HG03159 (cell line): ENCODE measurements around the gene SATB2.

Experiments
- ATAC-seq: cut with Tn5 transposase; IDR thresholded peaks from one replicate; pipeline ENCODE4 v1.9.1; 2021; ENCODE audit warnings: mild to moderate bottlenecking, moderate library complexity; ENCODE audit not compliant: unreplicated experiment

SATB2 gene

DNA sequence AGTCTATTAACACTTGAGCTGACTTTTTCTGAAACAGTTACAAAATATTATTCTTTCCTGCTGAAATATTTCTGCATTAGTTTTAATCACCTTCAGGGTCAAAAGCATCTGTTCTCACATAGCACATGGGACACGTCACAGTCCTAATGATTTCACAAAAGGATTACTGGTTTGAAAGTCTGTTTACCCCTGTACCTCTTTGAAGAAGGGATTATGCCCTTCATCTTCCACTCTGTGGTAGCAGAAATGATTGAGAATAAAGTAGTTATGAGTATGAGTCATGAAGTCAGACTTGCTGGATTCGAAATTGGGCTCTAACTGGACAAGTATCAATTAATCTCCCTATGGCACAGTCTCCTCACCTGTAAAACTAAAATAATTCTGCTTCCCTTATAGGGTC lies 121.2 kb downstream of the SATB2 start:
- no peak for ATAC-seq

DNA sequence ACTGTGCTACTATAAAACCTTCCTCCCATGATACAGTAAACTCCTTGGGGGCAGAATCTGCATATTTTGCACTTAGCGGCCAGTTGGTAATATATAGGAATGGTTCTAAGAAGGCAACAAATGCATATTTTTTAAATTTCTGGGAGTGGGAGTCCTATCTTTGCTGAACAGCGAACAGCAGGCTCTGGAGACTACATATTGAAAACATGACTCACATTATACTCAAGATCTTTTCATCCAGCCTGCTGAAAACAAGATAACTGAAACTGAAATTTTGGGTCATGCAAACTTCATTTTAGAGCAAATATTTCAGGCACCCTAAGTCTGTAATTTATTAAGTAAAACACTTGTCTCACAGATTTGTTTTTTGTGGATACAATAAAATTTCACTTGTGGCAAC lies 122.2 kb downstream of the SATB2 start:
- ATAC-seq, result no peak

DNA sequence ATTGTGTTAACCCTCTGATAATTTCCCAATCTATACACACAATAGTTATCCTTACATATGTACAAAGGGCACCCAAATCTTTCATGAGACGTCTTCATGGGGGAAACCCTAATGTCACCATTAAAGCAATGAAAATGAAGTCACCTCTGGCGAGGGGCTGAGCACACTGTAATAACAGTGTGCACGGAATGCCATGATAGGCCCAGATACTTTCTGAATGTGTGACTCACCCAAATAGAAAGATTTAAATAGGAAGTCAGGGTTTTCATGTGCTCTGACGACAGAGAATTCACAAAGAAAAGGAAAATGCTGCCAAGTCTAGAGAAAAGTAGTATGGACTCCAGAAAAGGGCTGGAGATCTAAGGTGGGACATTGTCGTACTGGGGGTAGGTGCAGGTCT lies 128.3 kb downstream of the SATB2 start:
- ATAC-seq, result no peak

DNA sequence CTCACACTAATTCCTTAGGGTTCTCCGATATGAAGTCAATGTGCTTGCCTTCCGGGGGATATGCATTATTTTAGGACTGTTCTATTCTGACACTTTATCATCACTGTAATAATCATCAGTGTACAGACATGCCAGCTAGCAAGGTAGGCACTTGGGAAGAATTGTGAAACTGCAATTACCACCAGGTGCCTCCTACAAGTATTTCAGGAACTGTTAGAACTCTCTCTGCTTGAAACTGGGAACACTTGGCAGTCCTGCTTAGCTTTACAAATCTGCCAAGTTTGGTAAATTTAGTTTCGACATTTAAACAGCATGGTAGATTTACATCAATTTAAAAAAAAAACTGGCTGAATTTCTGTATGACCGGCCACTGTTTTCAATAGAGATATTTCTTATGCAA lies 128.7 kb downstream of the SATB2 start:
- ATAC-seq, result no peak

DNA sequence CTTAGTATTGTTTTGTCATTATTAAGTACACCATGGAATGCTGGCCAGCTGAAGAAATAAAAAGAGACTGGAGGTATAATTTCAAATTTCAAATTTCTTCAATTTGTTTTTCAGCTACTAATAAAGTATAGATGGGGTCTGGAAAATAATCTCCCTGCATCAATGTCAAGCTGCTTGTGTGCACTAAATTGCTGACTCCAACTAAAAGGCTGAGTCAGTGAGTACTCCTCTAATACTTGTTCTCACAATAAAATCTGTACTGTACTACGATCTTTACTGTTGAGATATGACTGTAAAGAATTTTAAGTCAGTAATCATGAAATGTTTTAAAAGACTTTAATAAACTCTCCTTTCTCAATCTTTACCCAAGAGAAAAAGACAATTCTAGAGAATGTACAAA lies 131.9 kb downstream of the SATB2 start:
- no peak for ATAC-seq

DNA sequence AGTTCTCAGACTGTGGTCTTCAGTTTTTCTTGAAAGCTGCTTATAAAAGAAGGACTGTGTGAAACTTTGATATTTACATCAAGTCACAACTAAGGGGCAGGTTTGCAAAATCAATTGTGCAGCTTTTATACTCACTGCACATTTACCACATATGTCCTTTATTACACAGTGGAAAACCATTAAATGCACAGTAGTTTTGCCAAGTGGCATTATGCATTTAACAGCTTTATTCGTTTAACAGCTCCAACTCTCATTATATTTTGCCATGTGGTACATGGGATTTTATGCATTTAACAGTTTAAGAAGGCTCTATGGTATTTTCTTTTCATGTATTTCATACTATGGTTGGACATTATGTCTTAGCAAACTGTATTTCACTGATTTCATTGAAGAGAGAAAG lies 135.6 kb downstream of the SATB2 start:
- no peak for ATAC-seq

DNA sequence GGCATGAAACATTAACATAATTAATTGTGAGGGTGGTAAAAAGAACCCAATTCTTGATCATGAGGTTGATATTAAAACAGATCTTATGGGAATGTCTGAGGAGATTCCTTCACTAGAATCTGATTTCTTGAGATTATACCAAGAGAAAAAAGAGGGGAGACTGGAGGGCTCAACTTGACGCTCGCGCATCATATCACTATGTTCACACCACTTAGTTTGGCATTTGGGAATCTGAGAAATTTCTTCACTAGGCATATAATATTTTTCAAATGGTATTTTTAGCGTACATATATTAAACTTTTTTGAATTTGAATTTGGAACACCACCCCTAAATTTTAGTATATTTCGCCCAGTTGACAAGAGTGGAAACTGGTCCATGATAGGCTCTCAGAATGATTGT lies 140.1 kb downstream of the SATB2 start:
- no peak for ATAC-seq

DNA sequence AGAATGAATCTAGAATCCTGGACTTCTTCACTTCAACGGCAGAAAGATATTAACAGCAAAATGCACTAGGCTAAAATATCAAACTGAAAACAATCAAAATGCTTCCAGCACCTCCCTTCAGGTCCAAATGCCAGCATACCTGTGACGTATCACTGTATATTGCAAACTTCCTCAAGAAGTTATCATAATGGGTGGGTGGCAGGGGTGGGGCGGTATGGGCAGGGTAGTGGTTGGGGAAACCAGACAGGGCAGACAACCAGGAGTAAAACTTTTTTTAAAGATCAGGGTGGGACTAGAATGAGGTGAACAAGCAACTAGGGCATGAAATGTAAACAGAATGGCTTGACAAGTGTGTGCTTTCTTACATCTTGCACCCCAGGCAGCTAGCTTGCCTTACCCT lies 140.9 kb downstream of the SATB2 start:
- ATAC-seq, result no peak

DNA sequence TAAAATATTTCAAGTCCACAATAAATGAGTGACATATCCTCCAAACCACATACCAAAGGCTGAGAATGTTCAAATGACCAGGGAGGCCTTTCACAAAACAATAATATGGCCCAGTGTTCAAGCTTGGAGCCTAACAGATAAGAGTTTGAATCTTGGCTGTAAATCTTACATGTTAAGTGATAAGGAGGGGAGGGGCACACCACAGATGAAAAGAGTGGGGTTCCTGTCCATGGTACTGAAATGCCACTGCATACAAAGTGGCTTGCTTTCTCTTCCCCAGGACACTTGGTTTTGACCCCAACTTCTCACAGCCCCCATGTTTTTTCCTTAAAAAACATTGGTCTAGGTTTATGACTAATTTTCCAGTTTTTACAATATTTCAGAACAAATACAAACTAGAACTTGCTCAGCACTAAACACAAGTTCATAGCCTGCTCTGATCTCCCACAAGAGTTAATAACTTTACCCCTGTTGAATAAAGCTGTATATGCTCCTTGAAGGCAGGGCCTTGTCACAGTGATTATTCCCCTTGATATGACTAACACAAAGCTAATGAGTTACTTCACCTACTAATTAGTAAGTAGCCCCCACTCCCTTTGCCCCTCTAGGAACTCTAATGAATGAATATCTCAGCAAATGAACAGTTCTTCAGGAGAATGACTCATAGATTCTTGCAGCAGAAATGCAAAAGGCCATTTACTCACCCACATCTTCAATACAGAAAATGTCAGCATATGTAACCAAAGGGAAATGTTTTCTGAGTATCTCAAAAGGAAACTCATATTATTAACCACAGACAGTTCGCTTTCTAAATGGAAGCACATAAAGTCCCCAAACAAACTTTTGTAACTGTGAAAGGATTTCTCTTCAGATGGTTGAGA lies 142.2 kb downstream of the SATB2 start:
- ATAC-seq, result no peak

DNA sequence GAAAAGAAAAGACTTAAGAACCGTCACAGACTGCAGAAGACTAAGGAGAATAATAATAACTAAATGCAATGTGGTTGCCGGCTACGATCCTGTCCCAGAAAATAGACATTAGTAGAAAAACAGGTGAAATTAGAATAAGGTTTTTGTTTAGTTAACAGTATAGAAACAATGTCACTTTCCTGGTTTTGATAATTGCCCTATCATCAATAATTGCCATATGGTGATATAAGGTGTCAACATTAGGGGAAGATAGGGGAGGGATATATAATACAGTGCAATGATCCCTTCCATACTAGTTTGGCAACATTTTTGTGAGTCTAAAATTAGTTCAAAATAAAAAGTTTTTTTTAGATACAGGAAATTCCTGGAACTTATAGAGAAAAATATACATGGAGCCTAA lies 144.8 kb downstream of the SATB2 start:
- ATAC-seq, result no peak

DNA sequence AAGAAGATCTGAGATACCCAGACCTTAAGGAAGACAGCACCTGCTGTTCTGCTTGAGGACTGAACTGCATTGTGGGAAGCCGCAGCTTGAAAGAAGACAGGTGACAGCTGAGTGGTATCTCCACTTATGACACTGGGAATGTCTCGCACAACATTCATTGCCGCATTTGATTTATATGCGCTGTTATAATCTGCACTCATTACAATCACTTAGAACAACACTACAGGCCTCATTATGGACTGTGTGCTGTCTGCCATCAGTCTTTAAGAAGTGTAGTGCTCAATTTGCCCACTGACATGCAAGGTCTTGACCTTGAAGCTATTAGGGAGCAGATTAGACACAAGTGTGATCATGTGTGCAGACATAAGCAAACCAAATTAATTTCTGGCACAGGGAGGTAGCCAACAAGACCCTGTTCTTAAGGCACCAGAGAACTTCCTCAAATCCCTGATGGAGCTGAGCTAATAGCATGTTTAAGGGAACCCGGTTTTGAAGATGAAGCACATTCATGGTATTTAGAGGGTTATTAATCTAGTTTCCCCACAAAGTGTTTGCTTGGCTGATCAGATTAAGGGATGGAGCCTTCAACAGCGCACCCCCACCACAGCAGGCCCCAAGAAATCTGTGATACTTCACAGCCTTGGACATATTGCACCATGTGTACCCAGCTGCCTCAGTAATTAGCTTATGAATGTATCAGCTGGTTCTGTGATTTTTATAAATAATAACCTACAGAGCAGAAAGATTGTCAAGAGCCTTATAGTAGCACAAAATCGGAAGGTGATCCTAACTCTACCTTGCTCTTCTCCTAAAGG lies 146.8 kb downstream of the SATB2 start:
- no peak for ATAC-seq

DNA sequence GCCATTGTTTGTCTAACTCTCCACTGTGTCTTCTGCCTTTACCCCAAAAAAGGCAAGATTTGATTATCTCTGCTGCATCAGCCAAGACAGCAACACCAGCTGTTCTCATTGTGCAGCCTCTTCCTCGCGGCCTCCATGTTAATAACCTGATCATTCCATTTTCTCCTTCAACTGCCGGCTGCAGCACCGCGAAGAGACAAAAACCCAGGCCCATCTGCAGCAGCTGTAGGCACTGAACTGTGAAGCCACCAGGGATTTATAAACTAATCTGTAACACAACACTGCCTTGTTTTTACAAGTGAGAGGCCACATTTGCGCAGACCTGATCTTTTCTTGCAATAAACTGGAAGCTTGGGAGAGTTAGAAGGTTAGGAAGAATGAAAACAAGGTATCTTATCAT lies 147.8 kb downstream of the SATB2 start:
- ATAC-seq, result no peak

DNA sequence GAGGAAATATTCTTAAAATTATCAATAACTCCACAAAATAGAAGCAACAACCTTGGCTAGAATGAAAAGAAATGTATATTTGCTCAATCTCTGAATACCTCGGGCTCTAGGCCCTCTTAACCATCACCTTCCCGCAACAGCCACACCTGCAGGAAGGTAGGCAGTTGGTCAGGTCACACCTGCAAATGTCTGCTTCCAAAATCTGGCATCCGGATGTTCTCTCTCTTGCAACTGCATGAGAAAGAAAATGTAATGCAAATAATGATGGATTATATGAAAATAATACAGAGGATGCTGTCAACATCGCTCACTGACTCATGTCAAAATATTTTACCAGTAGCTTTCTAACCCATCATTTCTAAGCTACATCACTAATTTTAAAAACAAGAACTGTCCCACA lies 148.3 kb downstream of the SATB2 start:
- no peak for ATAC-seq

DNA sequence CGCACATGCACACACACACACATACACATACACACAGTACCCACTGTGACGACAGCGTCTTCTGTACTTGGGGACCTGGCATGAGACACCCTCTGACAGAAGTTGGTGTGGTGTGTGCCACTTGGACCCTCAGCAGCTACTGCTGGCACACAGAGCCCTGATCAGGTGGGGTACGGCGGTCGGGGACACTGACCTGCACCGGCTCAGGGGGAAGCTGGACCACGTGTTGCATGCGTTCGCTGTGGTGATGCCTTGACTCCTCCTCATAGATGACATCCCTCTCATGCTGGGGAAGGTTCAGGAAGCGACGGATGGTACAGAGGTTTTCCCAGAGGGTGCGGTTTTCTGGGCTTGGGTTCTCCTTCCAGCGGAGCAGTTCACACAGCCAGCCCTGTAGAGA lies 149.2 kb downstream of the SATB2 start:
- no peak for ATAC-seq

DNA sequence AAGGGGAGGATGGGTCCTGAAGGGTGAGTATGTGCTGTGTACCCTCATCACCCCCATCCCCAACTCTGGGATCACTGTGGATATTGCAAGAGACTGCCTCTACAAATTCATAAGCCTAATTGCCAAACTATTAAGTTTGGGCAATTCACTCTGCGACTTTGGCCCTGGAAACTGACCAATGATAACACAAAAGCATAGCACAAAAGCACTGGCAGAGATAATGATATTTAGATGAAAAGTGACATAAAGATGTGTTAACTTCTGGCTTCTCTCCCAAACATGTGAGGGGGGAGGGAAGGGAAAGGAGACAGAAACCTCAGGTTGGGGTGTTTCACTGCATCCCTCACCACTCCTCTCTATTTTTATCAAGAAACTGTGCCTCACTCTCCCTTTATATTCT lies 150.3 kb downstream of the SATB2 start:
- no peak for ATAC-seq

DNA sequence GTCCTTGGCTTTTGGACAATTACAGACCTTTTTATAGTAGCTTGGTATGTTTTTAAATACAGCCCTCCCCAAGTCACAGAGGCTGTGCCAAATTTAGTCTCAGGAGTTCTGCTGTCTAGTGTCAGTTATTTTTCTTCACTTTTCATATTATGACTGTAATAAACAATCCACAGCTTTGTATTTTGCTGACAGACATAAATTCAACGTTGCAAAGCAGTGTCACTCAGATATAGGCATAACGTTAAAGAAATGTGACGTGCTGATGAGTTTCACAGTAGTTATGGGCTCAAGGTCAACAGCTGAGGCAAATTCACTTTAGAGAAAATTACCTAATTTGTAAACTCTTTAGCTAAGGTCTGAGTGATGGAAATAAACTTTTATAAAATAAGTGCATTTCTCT lies 151.6 kb downstream of the SATB2 start:
- ATAC-seq, result no peak

DNA sequence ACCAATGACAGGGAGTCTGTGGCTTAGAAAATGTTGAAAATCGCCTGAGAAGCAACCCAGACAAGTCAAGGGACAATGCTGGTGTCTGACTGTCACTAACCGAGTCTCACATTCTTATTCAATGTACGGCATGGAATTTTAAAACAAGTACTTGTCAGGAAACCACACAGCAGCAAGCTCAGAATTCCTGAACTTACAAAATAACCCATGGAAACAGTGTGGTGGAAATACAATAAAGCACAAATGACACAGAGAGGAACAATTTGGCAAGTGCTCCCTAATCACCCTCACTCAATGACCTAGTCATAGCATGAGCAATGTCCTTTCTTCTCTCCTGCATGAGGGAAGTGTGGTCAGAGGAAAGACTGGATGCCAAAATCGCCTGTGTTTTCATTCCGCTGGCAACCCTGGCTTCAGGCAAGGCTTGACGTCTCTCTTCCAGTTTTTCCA lies 154.0 kb downstream of the SATB2 start:
- ATAC-seq, result no peak

DNA sequence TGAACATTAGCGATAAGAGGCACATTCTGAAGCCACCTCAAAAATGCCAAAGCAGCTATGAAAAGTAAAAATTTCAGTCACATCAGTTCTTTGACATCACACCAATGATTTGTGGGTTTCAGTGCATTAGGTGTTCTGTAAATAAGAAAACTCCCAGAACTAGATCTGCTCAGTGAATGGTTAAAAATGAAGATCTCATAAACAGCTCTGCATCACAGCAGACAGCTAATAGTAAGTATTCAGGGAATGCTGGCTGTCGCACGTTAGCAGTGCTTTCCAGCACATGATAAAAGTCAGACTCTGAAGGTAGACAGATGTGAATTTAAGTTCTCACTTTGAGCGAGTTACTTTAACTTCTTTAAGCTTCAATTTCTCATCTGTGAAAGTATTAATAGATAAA lies 154.9 kb downstream of the SATB2 start:
- ATAC-seq, result no peak

DNA sequence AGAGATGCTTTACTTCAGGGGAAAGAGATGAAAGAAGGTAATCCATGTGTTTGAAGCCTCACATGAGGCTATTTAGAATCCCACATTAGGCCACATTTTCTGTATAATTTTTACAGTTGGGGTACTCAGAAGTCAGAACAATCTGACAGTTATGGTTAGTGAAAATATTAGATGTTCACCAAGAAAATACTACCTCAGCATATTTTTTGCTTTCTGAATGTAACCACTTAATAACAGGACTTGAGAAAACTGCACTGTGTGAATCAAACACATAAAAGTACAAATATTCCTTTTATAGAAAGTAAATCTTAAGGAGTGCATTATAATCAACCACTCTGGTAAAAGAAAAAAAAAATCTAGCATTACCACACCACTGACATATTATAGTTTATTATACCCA lies 169.3 kb downstream of the SATB2 start:
- ATAC-seq, result no peak

DNA sequence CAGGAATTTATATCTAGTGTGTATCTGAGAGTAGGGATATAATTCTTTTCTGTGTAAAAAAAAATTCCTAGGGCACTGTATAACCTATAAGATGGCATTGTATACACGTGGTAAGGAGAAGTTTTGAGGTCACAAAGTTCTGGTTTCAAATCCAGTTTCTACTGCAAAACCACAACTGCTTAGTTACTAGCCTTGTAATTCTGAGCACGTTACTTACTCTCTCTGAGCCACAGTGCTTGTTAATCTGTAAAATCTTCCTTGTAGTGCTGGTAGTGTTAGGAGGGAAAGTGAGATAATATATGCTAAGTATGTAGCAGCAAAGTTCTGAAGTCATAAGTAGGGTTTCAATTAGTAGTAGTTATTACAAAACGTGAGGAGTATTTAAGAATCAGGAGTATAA lies 175.4 kb downstream of the SATB2 start:
- no peak for ATAC-seq

DNA sequence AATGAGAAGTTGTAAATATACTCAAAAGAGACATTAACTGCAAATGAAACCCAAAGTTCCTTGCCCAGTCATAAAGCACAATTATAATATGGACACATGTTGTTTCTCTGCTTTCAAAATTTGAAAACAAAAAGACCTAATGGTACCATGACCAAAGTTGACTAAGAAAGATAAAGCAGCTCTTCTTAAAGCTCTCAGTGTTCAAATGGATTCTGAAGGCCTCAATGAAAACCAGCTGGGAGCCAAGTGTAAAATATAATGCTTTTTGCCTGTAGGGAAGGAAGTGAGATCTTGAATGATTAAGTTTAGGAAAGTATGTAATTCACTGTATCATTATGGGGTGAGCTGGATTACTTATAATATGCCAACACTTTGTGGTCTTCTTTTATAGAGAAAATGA lies 178.6 kb downstream of the SATB2 start:
- ATAC-seq, result no peak

DNA sequence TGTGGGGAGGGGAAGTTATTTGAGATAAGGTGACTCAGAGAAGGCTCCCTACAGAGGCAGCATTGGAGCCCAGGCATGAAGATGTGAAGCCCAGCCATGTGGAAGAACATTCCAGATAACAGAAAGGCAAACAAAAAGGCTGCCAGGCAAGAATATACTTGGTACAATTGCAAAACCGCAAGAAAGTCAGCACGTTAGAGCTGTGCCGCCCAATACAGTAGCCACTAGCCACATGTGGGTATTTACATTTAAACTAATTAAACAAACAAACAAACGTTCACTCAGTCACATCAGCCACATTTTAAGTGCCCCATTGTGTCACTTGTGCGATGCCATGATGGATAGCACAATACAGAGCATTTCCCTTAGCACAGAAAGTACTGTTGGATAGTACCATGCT lies 179.6 kb downstream of the SATB2 start:
- ATAC-seq, result no peak
